Measurements from ENCODE around the gene RNH1.
"Not testable (repeated sequence)": the region's sequence is repeated elsewhere in the genome, so short reads cannot be mapped to it uniquely, and the experiment has no call there.

RNH1 gene

DNA sequence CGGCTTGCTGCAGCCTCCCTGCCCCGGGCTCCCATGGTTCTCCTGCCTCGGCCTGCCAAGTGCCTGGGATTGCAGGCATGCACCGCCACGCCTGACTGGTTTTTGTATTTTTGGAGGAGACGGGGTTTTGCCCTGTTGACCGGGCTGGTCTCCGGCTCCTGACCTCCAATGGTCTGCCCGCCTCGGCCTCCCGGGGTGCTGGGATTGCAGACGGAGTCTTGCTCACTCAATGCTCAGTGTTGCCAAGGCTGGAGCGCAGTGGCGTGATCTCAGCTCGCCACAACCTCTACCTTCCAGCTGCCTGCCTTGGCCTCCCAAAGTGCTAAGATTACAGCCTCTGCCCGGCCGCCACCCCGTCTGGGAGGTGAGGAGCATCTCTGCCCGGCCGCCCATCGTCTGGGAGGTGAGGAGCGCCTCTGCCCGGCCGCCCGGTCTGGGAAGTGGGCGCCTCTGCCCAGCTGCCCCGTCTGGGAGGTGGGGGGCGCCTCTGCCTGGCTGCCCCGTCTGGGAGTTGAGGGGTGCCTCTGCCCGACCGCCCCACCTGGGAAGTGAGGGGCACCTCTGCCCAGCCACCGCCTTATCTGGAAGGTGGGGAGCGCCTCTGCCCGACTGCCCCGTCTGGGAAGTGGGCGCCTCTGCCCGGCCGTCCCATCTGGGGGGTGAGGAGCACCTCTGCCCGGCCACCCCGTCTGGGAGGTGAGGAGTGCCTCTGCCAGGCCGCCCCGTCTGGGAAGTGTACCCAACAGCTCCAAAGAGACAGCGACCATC is 10.1 kb upstream of the RNH1 start:
- not testable (repeated sequence) for DNase-seq

DNA sequence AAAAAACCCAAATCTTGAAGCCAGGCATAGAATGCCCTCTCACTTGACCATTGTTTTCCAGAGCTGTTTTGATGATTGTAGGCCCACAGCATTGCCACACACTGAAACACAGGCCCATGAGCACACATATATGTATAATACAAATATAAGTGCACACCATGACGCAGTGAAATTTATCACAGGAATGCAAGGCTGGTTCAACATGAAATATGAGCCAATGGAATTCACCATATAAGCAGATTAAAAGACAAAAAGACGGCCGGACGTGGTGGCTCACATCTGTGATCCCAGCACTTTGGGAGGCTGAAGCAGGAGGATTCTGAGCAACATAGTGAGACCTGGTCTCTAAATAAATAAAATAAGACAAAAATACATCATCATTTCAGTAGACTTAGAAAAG is 9.4 kb upstream of the RNH1 start:
- no peak for DNase-seq

GRCh38 chr11:515131-515530 is 8.1 kb upstream of the RNH1 start:
- DNase-seq = no peak

GRCh38 chr11:514606-515005 is 7.6 kb upstream of the RNH1 start:
- DNase-seq = no peak

DNA sequence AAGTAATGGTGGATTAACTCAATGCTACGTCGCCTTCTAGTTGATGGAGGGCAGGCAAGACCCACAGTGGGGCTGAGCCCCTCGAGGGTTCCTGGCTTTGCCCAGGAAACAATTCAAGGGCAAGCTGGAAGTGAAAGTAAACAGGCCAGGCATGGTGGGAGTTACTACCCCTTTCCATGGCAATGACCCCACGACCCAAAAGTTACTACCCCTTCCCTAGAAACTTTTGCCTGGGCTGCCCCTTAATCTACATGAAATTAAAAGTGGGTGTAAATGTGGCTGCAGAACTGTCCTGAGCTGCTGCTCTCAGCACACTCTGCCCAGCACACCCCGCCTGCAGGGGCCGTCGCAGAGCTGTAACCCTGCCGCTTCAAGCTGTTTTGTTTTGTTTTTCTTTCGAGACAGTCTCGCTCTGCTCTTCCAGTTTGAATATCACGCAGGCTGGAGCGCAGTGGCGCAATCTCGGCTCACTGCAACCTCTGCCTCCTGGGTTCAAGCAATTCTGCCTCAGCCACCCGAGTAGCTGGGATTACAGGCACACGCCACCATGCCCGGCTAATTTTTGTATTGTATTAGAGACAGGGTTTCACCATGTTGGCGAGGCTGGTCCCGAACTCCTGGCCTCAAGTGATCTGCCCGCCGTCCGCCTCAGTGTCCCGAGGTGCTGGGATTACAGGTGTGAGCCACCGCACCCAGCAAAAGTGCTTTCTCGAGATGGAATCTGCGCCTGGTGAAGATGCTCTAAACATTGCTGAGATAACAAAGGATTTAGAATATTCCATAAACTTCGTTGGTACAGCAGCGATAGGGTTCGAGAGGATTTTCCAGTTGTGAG is 5.9 kb upstream of the RNH1 start:
- no peak for DNase-seq

DNA sequence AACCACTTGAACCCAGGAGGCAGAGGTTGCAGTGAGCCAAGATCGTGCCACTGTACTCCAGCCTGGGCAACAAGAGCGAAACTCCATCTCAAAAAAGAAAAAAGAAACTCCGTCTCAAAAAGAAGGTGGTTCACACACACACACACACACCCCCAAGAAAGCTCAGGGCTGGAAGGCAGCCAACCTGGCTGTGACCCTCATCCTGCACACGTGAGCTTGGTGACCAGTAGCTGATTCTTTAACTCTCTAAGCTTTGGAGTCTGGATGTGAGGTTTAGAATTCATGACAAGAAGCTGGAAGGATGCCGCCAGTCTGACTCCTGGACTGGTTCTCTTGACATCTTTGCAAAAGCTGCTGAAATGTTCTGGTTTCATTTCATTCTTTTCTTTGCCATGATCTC is 1.9 kb upstream of the RNH1 start:
- DNase-seq = no peak

GRCh38 chr11:507727-508515 is 879 bp upstream of the RNH1 start:
- DNase-seq = no peak

DNA sequence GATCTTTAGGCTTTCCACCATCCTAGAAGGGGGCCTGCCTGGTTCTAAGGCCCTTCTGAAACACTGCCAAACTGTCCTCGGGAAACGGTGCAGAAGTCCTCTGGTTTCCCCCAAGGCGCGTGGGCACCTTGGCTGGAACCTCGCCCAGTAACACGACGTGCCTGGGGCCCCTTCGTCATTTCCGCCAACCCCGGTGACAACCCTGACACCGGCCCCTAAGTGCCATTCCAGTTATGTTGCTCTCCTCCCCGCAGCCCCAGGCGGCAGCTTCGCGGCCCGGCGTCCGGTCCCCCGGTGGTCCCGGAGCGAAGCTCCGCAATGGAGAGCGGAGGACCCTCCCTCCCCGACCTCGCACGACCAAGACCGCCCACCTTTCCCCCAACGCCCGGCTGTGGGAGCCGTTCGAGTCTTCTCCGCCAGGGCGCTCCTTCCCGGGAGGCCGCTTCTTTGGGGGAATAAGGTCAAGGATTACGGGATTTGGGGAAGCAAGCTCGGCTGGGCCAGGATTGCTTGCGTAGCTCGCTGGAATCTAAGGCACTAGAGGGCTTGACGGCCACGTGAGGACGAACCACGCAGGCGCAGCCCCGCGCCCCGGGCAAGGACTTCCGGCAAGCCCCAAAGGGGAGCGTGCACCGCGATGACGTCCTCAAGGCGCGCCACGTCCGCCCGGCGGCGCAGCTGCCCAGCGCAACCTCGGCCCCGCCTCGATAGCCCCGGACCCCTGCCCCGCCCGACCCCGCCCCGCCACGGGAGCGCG is 626 bp downstream of the RNH1 start:
- DNase-seq = peak; percentile 98

DNA sequence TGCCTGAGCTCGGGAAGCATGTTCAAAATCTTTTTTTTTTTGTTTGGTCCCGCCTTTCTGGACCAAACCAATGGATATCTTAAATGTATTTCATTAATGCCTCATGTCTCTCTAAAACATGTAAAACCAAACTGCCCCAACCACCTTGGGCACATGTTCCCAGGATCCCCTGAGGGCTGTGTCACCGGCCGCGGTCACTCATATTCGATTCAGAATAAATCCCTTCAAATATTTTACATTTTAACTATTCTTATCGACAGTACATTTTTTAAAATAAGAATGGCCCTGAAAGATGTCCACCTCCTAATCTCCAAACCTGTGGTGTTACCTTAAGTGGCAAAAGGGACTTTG is 2.1 kb downstream of the RNH1 start:
- DNase-seq = no peak

DNA sequence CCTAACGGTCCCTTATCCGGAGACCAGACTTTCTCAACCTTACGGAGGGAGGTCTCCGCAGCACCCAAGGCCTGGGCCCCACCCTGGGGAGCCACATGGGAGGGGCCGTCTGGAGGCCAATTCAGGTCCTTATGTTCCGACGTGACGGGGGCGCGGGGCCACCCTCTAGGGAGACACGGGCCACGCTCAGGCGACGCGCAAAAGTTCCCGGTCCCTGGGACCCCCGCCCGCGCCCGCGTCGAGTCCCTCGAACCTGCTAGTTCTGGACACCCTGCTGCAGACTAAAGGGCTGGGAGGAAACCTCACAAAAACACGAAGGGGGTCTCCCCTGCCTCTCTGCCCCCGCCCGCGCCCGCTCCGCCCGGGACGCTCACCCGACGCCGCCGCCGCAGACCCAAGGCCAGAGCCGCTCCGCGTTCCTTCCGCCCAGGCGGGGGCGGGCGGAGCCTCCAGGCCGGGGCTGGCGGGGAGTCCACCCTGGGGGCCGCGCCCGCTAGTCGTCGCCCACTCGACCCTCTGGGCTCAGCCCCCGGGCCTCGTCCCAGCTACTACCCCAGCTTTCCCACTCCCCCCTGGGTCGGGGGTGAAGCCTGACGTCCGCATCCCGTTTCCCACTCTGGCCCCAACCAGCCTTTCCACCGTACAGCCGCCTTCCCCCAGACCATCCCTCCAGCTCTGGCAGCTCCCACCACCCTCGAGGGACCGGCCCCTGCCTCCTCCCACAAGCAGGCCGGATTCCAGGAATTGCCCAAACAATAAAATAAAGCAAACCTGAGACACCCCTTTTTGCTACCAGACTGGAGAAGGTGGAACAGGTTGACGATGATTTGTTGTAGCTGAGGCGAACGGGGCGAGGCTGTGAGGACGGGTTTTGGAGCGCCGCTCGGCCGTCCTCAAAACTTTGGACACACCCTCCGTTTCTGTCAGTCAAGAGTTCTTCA is 2.7 kb downstream of the RNH1 start:
- DNase-seq = no peak

GRCh38 chr11:503179-503981 is 3.7 kb downstream of the RNH1 start:
- DNase-seq = no peak

DNA sequence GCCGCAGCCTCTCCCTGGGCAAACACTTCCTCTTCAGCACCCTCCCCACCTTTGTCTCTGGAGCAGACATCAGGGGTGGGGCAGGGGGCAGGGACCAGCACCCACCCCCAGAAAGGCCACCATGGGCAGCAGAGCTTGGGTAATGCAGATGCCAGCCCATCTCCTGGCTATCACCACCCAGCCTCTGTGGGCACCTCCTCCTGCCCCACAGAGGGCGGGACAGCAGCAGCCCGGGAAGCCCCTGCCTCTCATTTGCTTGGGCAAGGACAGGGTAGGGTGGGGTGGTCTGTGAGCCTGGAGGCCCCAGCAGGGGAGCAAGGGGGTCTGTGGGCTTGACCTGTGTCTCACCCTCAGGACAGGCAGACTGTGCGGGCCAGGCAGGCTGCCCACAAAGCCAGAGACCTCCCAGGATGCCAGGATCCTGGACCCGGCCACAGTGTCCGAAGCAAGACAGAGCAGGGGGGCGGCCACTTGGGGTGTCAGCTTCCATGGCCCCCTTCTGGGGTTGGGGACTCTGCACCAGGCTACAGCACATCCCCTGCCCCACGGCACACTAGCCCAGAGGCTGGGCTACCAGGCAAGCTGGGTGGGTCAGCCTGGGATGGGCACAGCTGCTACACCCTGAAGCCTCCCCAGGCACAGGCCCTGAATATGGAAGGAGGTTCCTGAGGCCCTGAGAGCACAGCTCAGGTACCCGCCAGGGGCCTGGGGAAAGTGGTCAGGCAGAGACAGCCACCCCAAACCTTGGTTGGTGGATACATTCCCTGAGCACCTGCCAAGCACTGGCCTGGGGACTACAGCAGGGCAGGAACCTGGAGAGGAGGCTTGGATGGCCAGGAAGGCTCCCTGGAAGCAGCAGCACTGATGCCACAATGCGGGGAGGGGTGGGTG is 4.5 kb downstream of the RNH1 start:
- no peak for DNase-seq

- DNase-seq = no peak
These were observed 5.3 kb downstream of the RNH1 start for GRCh38 chr11:501683-502287.

- no peak for DNase-seq
These were observed 5.9 kb downstream of the RNH1 start for GRCh38 chr11:501001-501682.

DNA sequence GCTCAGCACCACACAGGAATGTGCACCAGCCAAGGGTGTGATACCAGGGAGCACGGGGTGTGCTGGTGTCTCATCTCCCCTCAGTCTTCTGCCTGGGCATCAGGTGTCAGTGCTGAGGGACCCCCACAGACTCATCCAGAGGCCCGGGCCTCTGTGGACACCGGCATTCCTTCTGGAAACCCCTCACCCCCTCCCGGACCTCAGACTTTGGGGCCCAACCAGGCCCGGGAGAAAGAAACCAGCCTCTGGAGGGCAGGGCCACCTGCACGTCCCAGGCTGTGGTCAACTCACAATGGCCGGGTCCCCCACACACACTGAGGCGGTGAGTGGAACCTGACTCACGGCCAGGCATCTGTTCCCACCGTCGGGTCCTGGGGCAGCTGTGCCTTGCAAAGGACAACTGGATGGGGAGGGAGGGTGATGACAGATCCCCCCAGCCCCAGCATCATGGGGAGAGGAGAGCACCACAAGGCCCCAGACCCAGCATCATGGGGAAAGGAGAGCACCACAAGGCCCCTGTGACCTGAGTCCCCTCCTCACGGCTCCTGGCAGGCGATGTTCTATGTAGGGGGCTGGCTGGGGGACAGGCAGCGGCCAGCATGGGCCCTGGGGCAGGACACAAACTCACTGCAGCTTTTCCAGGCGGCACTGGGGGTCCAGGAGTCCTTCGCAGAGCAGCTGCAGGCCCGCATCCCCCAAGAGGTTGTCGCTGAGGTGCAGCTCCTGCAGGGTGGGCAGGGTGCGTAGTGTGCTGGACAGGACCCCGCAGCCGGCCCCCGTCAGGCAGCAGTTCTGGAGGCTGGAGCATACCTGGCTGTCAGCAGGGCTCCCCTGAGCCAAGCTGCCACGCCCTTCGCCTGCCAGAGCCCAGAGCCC is 7.6 kb downstream of the RNH1 start:
- no peak for DNase-seq

GRCh38 chr11:498297-499181 is 8.5 kb downstream of the RNH1 start:
- DNase-seq = no peak
